ENCODE data around the gene GALNT6. TPM values are rescaled to one million over a fixed set of nuclear protein-coding genes. Genes with fewer than 3 reads are reported as not detected.

GALNT6 gene
- total RNA-seq, 1 experiment from 2014 or later: 9.8 TPM

GRCh38 chr12:51395283-51396230 is 4.4 kb upstream of the GALNT6 start:
- Mint-ChIP-seq H3K4me1 (peaks cover 16 to 21% of the 10 kb centered on the region in 2 experiments), H3K9me3 (no peaks in the 10 kb centered on the region), H3K27ac (no peak overlapping the region), H3K27me3 (ENCODE audit: low read depth) (no peaks in the 10 kb centered on the region; the same call in 1 of the 2 replicates), H3K4me3 (no peak overlapping the region), H3K36me3 (ENCODE audit: insufficient read depth in 1 of 3, low read depth in 3 of 3) (peaks cover 3 to 14% (median 9%) of the 10 kb centered on the region in 3 experiments; a peak in 5 of 7 replicates)
- no peak for TF ChIP-seq CTCF (conservative IDR thresholded peaks at IDR 0.05)
- H3K18ac ChIP-seq (ENCODE audit: insufficient read length, low read depth, low read length): no peak overlapping the region
- H2AK5ac ChIP-seq (ENCODE audit: insufficient read length, low read length): no peak overlapping the region
- H2BK15ac ChIP-seq (ENCODE audit: low read depth, low read length): no peak overlapping the region
- H3T11ph ChIP-seq (ENCODE audit: low read length): no peak overlapping the region
- H3K27me3 ChIP-seq (ENCODE audit: insufficient read depth, low read length): no peaks in the 10 kb centered on the region
- no peaks in the 10 kb centered on the region for H4K20me1 ChIP-seq (ENCODE audit: control insufficient read depth, insufficient read depth, insufficient read length)
- peaks cover 10% of the 10 kb centered on the region for H3K23me2 ChIP-seq (ENCODE audit: insufficient read length, low read depth, low read length, poor library complexity, severe bottlenecking)
- peak; percentile 28 for DNase-seq
- no peak overlapping the region for H3K23ac ChIP-seq (ENCODE audit: insufficient read length, low read depth, low read length)
- H4K8ac ChIP-seq (replicated peaks; ENCODE audit: insufficient read length, low read depth, low read length): no peak overlapping the region
- H3K4me1 ChIP-seq (ENCODE audit: insufficient read depth, low read length): no peaks in the 10 kb centered on the region; the same call in 1 of the 2 replicates
- no peak overlapping the region for H4K5ac ChIP-seq (ENCODE audit: insufficient read length, low read depth, low read length)
- no peak overlapping the region for H3K14ac ChIP-seq (ENCODE audit: insufficient read depth, low read length)
- H3K27ac ChIP-seq (ENCODE audit: insufficient read length, low read depth, low read length): no peak overlapping the region
- H3K56ac ChIP-seq (ENCODE audit: insufficient read length, low read depth, low read length): no peak overlapping the region
- no peaks in the 10 kb centered on the region for H3K79me2 ChIP-seq (ENCODE audit: insufficient read depth, low read length)
- WGBS (ENCODE audit: extremely low coverage, insufficient read length, low lambda C conversion rate): no CpG with 5 or more reads among the region's 8 CpGs
- no peak overlapping the region for H4K91ac ChIP-seq (ENCODE audit: insufficient read length, low read depth, low read length)
- no peak overlapping the region for H2BK20ac ChIP-seq (ENCODE audit: low read depth, low read length, poor library complexity, severe bottlenecking)
- H2BK12ac ChIP-seq (ENCODE audit: insufficient read length, low read depth, low read length): no peak overlapping the region
- H2AFZ ChIP-seq (ENCODE audit: low read length): no peak overlapping the region
- H3K9me3 ChIP-seq (ENCODE audit: control insufficient read depth, low read depth, low read length): no peaks in the 10 kb centered on the region
- H3K4me2 ChIP-seq (ENCODE audit: insufficient read depth, insufficient read length, low read length): no peak overlapping the region
- no peak overlapping the region for H3K9ac ChIP-seq (ENCODE audit: extremely low read depth, insufficient read length, low read length)
- H3K79me1 ChIP-seq (ENCODE audit: insufficient read depth, low read depth, low read length, poor library complexity, severe bottlenecking): no peaks in the 10 kb centered on the region
- H2BK120ac ChIP-seq (ENCODE audit: low read depth, low read length, poor library complexity, severe bottlenecking): no peak overlapping the region
- no peak overlapping the region for H2BK5ac ChIP-seq (ENCODE audit: insufficient read length, low read length)
- no peak overlapping the region for H3K4ac ChIP-seq (ENCODE audit: low read depth, low read length)

All from H9 (cell line).